Stomach (tissue), 4 donors: ENCODE results near the gene DGCR8.

Experiments
- EP300 ChIP-seq: sonication (generic); formaldehyde crosslinking; IDR thresholded peaks from one replicate; pipeline ENCODE4 v1.6.1; 2017; ENCODE audit warnings: antibody characterized with exemption
- POLR2A ChIP-seq, 4 donors: fragments of 450-650 bp; IDR thresholded peaks; one replicate each; pipeline ENCODE4 v1.6.1; 2016; ENCODE audit warnings: antibody characterized with exemption in 4 of 4, control low read depth in 2 of 4, mild to moderate bottlenecking in 1 of 4, moderate library complexity in 1 of 4
- POLR2AphosphoS5 ChIP-seq, 3 donors: sonication (generic); formaldehyde crosslinking; IDR thresholded peaks; one replicate each; pipeline ENCODE4 v1.6.1; 2016; ENCODE audit warnings: antibody characterized with exemption in 3 of 3
- TF ChIP-seq, protein P1 (sequence below), 7 experiments: fragments of 450-650 bp in 4 of 7; fragments of 200-600 bp in 3 of 7; sonication (generic) in 3 of 7; IDR thresholded peaks; one replicate each; pipeline ENCODE4 v1.5.1; 2016 to 2019; ENCODE audit warnings: antibody characterized with exemption in 7 of 7, control low read depth in 2 of 7, mild to moderate bottlenecking in 1 of 7

DNA sequence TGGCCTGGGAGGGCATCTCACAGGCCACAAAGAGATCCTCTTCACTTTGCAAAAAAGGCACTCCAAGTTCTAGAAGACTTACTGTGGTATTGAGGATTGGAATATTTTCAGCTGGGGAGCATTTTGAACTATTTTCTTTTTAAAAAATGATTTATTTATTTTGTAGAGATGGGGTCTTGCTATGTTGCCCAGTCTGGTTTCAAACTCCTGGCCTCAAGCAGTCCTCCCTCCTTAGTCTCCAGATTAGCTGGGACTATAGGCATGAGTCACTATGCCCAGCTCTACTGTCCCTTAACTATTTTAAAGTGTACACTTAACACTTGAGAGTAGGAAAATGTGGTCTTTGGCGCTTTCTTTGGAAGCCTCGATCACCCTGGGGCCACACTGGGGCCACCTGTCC, 24.9 kb upstream of the DGCR8 start:
- TF ChIP-seq POLR2AphosphoS5 (IDR thresholded peaks at IDR 0.05) (no peak), EP300 (no peak), POLR2A (IDR thresholded peaks at IDR 0.05) (no peak)
- TF ChIP-seq, protein P1, sequence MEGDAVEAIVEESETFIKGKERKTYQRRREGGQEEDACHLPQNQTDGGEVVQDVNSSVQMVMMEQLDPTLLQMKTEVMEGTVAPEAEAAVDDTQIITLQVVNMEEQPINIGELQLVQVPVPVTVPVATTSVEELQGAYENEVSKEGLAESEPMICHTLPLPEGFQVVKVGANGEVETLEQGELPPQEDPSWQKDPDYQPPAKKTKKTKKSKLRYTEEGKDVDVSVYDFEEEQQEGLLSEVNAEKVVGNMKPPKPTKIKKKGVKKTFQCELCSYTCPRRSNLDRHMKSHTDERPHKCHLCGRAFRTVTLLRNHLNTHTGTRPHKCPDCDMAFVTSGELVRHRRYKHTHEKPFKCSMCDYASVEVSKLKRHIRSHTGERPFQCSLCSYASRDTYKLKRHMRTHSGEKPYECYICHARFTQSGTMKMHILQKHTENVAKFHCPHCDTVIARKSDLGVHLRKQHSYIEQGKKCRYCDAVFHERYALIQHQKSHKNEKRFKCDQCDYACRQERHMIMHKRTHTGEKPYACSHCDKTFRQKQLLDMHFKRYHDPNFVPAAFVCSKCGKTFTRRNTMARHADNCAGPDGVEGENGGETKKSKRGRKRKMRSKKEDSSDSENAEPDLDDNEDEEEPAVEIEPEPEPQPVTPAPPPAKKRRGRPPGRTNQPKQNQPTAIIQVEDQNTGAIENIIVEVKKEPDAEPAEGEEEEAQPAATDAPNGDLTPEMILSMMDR (IDR thresholded peaks at IDR 0.05), result no peak
